CD4-positive, alpha-beta T cell (primary cell): ENCODE data around the gene TMPRSS11D. TPM values are rescaled to one million over a fixed set of nuclear protein-coding genes. Genes with fewer than 3 reads are reported as not detected.

ENCODE experiments used
- ATAC-seq: fragments of 200-7000 bp; cut with Tn5 transposase; one replicate; pipeline ENCODE4 v1.10.0; 2022; ENCODE audit warnings: mild to moderate bottlenecking; ENCODE audit not compliant: poor library complexity
- CTCF ChIA-PET: fragments of 350-600 bp; sonication (Branson Sonifier 250); formaldehyde crosslinking; loops from one replicate; lab custom pipeline; 2021; ENCODE audit warnings: antibody characterized with exemption, inconsistent platforms; lab: Charles Lee
- POLR2A ChIA-PET: fragments of 350-600 bp; sonication (Branson Sonifier 250); formaldehyde crosslinking; loops from one replicate; lab custom pipeline; 2021; ENCODE audit warnings: antibody characterized with exemption, inconsistent platforms; lab: Charles Lee
- DNase-seq, 14 experiments: peaks; one replicate each; pipeline ENCODE4 v3.0.0-alpha.2; 2013 to 2020; ENCODE audit warnings: mixed read lengths in 2 of 14
- H3K27ac ChIP-seq, 2 donors: one replicate each; pipeline versions ENCODE4 v1.5.1 to v1.7.0; 2013; ENCODE audit warnings: low read length in 2 of 2, low read depth in 1 of 2, mild to moderate bottlenecking in 1 of 2
- H3K27me3 ChIP-seq, 2 experiments: 1 replicate in 1 of 2; 2 replicates in 1 of 2; pipeline versions ENCODE4 v1.6.1 to v1.7.0; 2013; ENCODE audit warnings: low read length in 2 of 2, control low read depth in 1 of 2, mild to moderate bottlenecking in 1 of 2, moderate library complexity in 1 of 2; ENCODE audit not compliant: insufficient read depth in 2 of 2, control insufficient read depth in 1 of 2
- H3K36me3 ChIP-seq: one replicate; pipeline ENCODE4 v1.6.1; 2013; ENCODE audit warnings: low read length, control low read depth; ENCODE audit not compliant: insufficient read depth
- H3K4me1 ChIP-seq: one replicate; pipeline ENCODE4 v1.6.1; 2013; ENCODE audit warnings: low read length, control low read depth; ENCODE audit not compliant: insufficient read depth
- H3K4me3 ChIP-seq: one replicate; pipeline ENCODE4 v1.5.1; 2013; ENCODE audit warnings: mild to moderate bottlenecking, low read length, moderate library complexity
- H3K9me3 ChIP-seq, 2 experiments: 1 replicate in 1 of 2; 2 replicates in 1 of 2; pipeline versions ENCODE4 v1.6.1 to v1.7.0; 2013; ENCODE audit warnings: low read length in 2 of 2, mild to moderate bottlenecking in 2 of 2, control low read depth in 1 of 2, moderate library complexity in 1 of 2; ENCODE audit not compliant: control insufficient read depth in 1 of 2, insufficient read depth in 1 of 2
- H3K27ac Mint-ChIP-seq: one replicate; pipeline ENCODE4 v1.8.0; 2020; ENCODE audit warnings: mixed read lengths
- H3K27me3 Mint-ChIP-seq: one replicate; pipeline ENCODE4 v1.8.0; 2021; ENCODE audit warnings: mixed read lengths
- H3K36me3 Mint-ChIP-seq: one replicate; pipeline ENCODE4 v1.8.0; 2021; ENCODE audit warnings: low read depth, mixed read lengths
- H3K4me1 Mint-ChIP-seq: one replicate; pipeline ENCODE4 v1.8.0; 2021; ENCODE audit warnings: low read depth, mixed read lengths
- H3K4me3 Mint-ChIP-seq: one replicate; pipeline ENCODE4 v1.8.0; 2020; ENCODE audit warnings: mild to moderate bottlenecking, mixed read lengths
- H3K9me3 Mint-ChIP-seq: one replicate; pipeline ENCODE4 v1.8.0; 2020; ENCODE audit warnings: mixed read lengths
- intact Hi-C, 2 experiments: fragments of 100-400 bp; cut with DNase I in 1 of 2; cut with micrococcal nuclease in 1 of 2; formaldehyde crosslinking; loops; one replicate each; pipeline versions ENCODE4 v1.15.1 to v1.9.0; 2023 to 2025; cut with DNase I, micrococcal nuclease
- total RNA-seq, 174 experiments: library from RNA in 2 of 174; stranded (reverse) in 2 of 174; gene quantifications; one replicate each; pipeline ENCODE4 v1.2.3 and lab custom pipeline; 2021 to 2026
- TF ChIP-seq, protein P1 (sequence below): fragments of 200-600 bp; IDR thresholded peaks from one replicate; pipeline ENCODE4 v1.8.0; 2022; ENCODE audit warnings: antibody characterized with exemption, mild to moderate bottlenecking

TMPRSS11D gene
- total RNA-seq, 2 experiments from 2014 or later: not detected

DNA sequence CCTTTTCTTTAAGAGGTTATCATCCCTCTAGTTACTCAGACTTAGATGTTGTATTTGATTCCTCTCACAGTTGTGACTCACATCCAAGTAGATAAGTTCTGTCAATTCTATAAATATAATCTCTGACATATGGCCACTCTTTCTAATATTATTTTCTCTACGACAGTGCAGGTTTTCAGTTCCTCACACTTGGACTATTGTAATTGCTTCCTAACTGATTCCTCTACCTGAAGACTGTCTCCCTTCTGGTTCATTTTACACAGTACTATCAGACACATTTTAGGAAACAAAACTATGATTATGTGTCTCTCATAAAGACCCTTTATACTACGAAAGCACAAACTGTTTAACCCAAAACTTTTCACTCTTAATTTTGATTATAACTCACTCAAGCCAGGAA is 98.3 kb downstream of the TMPRSS11D start:
- no peaks in the 10 kb centered on the region for H3K36me3 Mint-ChIP-seq
- ChIA-PET POLR2A (no interaction called here), CTCF (no interaction called here)
- Histone ChIP-seq H3K27me3 (no peaks in the 10 kb centered on the region), H3K9me3 (no peaks in the 10 kb centered on the region), H3K4me1 (no peaks in the 10 kb centered on the region), H3K27ac (no peak overlapping the region), H3K4me3 (no peak overlapping the region), H3K36me3 (peaks cover 3% of the 10 kb centered on the region)
- H3K4me3 Mint-ChIP-seq: no peak overlapping the region
- no peaks in the 10 kb centered on the region for H3K4me1 Mint-ChIP-seq
- no peaks in the 10 kb centered on the region for H3K9me3 Mint-ChIP-seq
- H3K27me3 Mint-ChIP-seq: no peaks in the 10 kb centered on the region
- TF ChIP-seq, protein P1, sequence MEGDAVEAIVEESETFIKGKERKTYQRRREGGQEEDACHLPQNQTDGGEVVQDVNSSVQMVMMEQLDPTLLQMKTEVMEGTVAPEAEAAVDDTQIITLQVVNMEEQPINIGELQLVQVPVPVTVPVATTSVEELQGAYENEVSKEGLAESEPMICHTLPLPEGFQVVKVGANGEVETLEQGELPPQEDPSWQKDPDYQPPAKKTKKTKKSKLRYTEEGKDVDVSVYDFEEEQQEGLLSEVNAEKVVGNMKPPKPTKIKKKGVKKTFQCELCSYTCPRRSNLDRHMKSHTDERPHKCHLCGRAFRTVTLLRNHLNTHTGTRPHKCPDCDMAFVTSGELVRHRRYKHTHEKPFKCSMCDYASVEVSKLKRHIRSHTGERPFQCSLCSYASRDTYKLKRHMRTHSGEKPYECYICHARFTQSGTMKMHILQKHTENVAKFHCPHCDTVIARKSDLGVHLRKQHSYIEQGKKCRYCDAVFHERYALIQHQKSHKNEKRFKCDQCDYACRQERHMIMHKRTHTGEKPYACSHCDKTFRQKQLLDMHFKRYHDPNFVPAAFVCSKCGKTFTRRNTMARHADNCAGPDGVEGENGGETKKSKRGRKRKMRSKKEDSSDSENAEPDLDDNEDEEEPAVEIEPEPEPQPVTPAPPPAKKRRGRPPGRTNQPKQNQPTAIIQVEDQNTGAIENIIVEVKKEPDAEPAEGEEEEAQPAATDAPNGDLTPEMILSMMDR: no peak
- H3K27ac Mint-ChIP-seq: no peak overlapping the region
- ATAC-seq (no peak), DNase-seq (no peak)
- intact Hi-C loops: no loop called here

DNA sequence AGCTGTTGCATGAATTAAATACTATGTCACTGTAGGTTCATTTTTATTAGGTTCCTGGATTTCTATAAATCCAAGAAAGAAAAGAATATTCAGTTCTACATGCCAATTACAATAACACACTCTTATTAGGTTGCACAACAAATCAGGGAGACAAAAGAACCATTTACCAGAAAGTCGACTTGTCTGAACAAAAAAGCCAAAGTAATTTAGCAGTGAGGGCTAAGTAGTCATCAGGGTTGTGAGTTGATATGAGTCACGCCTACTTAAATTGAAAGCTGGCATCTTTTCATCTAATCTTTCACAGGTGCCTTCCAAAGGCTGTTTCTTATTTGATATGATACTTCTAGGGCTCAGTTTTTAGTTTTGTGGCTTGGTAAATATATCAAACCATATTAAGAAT is 104.2 kb downstream of the TMPRSS11D start:
- Mint-ChIP-seq H3K27ac (no peak overlapping the region), H3K4me1 (no peaks in the 10 kb centered on the region), H3K9me3 (no peaks in the 10 kb centered on the region), H3K4me3 (no peak overlapping the region), H3K27me3 (no peaks in the 10 kb centered on the region), H3K36me3 (no peaks in the 10 kb centered on the region)
- Histone ChIP-seq H3K4me1 (no peaks in the 10 kb centered on the region), H3K27me3 (no peaks in the 10 kb centered on the region), H3K9me3 (no peaks in the 10 kb centered on the region), H3K36me3 (peaks cover 3% of the 10 kb centered on the region), H3K4me3 (no peak overlapping the region), H3K27ac (no peak overlapping the region)
- intact Hi-C loops: no loop called here
- TF ChIP-seq, protein P1: no peak
- POLR2A ChIA-PET: no interaction called here
- DNase-seq (no peak), ATAC-seq (no peak)
- CTCF ChIA-PET: no interaction called here

DNA sequence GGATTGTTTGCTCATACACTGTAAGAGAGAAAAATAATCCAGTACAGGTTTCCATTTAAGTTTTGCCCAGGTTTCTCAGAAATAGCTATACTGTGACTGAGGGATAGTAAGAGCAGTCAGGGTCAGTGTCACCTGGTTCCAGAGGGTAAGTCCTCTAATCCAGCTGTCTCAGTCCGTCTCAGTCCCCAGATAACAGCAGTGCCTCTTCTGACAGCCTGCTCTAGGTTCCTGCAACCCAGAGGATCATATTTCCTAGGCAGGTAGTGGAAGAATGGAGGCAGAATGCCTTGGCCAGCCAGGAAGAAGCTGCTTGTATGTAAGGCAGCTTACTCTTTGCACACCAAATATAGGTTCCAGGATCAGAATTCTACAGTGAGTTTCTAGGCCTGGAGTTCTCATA is 107.1 kb downstream of the TMPRSS11D start:
- no peaks in the 10 kb centered on the region for H3K36me3 Mint-ChIP-seq
- no peak overlapping the region for H3K4me3 ChIP-seq
- ATAC-seq (no peak), DNase-seq (no peak)
- intact Hi-C loops: no loop called here
- no peaks in the 10 kb centered on the region for H3K27me3 ChIP-seq
- H3K9me3 Mint-ChIP-seq: no peaks in the 10 kb centered on the region
- H3K27me3 Mint-ChIP-seq: no peaks in the 10 kb centered on the region
- ChIA-PET POLR2A (no interaction called here), CTCF (no interaction called here)
- no peaks in the 10 kb centered on the region for H3K4me1 ChIP-seq
- no peaks in the 10 kb centered on the region for H3K4me1 Mint-ChIP-seq
- TF ChIP-seq, protein P1: no peak
- H3K36me3 ChIP-seq: no peaks in the 10 kb centered on the region
- H3K27ac ChIP-seq: no peak overlapping the region
- H3K4me3 Mint-ChIP-seq: no peak overlapping the region
- H3K9me3 ChIP-seq: no peaks in the 10 kb centered on the region
- H3K27ac Mint-ChIP-seq: no peak overlapping the region

Other genes with a start within 250 kb of the TMPRSS11D start
- 10 to 100 TPM; 33.4 to 45.5 TPM for gene UBA6, start 182.8 kb downstream of the TMPRSS11D start, total RNA-seq
- gene GNRHR, start 129.6 kb downstream of the TMPRSS11D start, total RNA-seq: not detected
- not detected for gene TMPRSS11A, start 79.5 kb upstream of the TMPRSS11D start, total RNA-seq
- gene TMPRSS11F, start 245.9 kb upstream of the TMPRSS11D start, total RNA-seq: not detected